ENCODE data around the gene ZAR1L. TPM values are rescaled to one million over a fixed set of nuclear protein-coding genes. Genes with fewer than 3 reads are reported as not detected.

Gene ZAR1L
- total RNA-seq, 1 experiment from 2014 or later, result not detected

- no peaks in the 10 kb centered on the region for H3K79me2 ChIP-seq (ENCODE audit: insufficient read depth, low read length)
- no peak overlapping the region for H3K18ac ChIP-seq (ENCODE audit: insufficient read length, low read depth, low read length)
- H4K20me1 ChIP-seq (ENCODE audit: control insufficient read depth, insufficient read depth, insufficient read length), result no peaks in the 10 kb centered on the region
- no peak overlapping the region for H2AFZ ChIP-seq (ENCODE audit: low read length)
- H3K27me3 ChIP-seq (ENCODE audit: insufficient read depth, low read length), result no peaks in the 10 kb centered on the region
- H2BK5ac ChIP-seq (ENCODE audit: insufficient read length, low read length), result no peak overlapping the region
- H3K4me3 Mint-ChIP-seq, result no peak overlapping the region
- H3K79me1 ChIP-seq (ENCODE audit: insufficient read depth, low read depth, low read length, poor library complexity, severe bottlenecking), result no peaks in the 10 kb centered on the region
- no peak overlapping the region for H2BK12ac ChIP-seq (ENCODE audit: insufficient read length, low read depth, low read length)
- no peaks in the 10 kb centered on the region for H3K9me3 ChIP-seq (ENCODE audit: control insufficient read depth, low read depth, low read length)
- H3K27ac ChIP-seq (ENCODE audit: insufficient read length, low read depth, low read length), result no peak overlapping the region
- TF ChIP-seq CTCF (conservative IDR thresholded peaks at IDR 0.05), result no peak
- H3K23ac ChIP-seq (ENCODE audit: insufficient read length, low read depth, low read length), result no peak overlapping the region
- no peaks in the 10 kb centered on the region for H3K27me3 Mint-ChIP-seq (ENCODE audit: low read depth)
- H3K4me1 Mint-ChIP-seq, result no peaks in the 10 kb centered on the region
- H2AK5ac ChIP-seq (ENCODE audit: insufficient read length, low read length), result no peak overlapping the region
- no CpG with 5 or more reads among the region's 14 CpGs for WGBS (ENCODE audit: extremely low coverage, insufficient read length, low lambda C conversion rate)
- H3K4me1 ChIP-seq (ENCODE audit: insufficient read depth, low read length), result no peaks in the 10 kb centered on the region
- no peak for DNase-seq
- no peak overlapping the region for H3K14ac ChIP-seq (ENCODE audit: insufficient read depth, low read length)
- H3K23me2 ChIP-seq (ENCODE audit: insufficient read length, low read depth, low read length, poor library complexity, severe bottlenecking), result no peaks in the 10 kb centered on the region
- no peak overlapping the region for H4K8ac ChIP-seq (replicated peaks; ENCODE audit: insufficient read length, low read depth, low read length)
- no peak overlapping the region; a peak in 1 of 7 replicates for H3K27ac Mint-ChIP-seq
- H2BK120ac ChIP-seq (ENCODE audit: low read depth, low read length, poor library complexity, severe bottlenecking), result no peak overlapping the region
- no peak overlapping the region for H3K4ac ChIP-seq (ENCODE audit: low read depth, low read length)
- no peak overlapping the region for H2BK20ac ChIP-seq (ENCODE audit: low read depth, low read length, poor library complexity, severe bottlenecking)
- no peaks in the 10 kb centered on the region for H3K9me3 Mint-ChIP-seq
- H2BK15ac ChIP-seq (ENCODE audit: low read depth, low read length), result no peak overlapping the region
- no peak overlapping the region for H3K56ac ChIP-seq (ENCODE audit: insufficient read length, low read depth, low read length)
- no peak overlapping the region for H3T11ph ChIP-seq (ENCODE audit: low read length)
- H3K4me2 ChIP-seq (ENCODE audit: insufficient read depth, insufficient read length, low read length), result no peak overlapping the region
- no peak overlapping the region for H3K9ac ChIP-seq (ENCODE audit: extremely low read depth, insufficient read length, low read length)
- peaks cover 0 to 3% (median 2%) of the 10 kb centered on the region in 3 experiments; a peak in 4 of 7 replicates for H3K36me3 Mint-ChIP-seq (ENCODE audit: insufficient read depth in 1 of 3, low read depth in 3 of 3)
- no peak overlapping the region for H4K5ac ChIP-seq (ENCODE audit: insufficient read length, low read depth, low read length)
- H4K91ac ChIP-seq (ENCODE audit: insufficient read length, low read depth, low read length), result no peak overlapping the region
Measured at GRCh38 chr13:32253911-32254399, 61.2 kb downstream of the ZAR1L start.

Other genes with a start within 250 kb of the ZAR1L start
- 16.8 and 17.0 TPM in 2 replicates for gene BRCA2, start 145 bp upstream of the ZAR1L start, total RNA-seq (2021)
- 1.5 and 2.9 TPM in 2 replicates for gene N4BP2L1, start 112.8 kb upstream of the ZAR1L start, total RNA-seq (2021)
- 58.0 and 61.4 TPM in 2 replicates for gene N4BP2L2, start 223.4 kb upstream of the ZAR1L start, total RNA-seq (2021)